NCI-H146 treated with DMSO at 0.1 percent for 48 hours (cell line): Measurements from ENCODE around the gene BCL2L1.

Experiments used
- DNase-seq: peaks from one replicate; lab custom pipeline; 2025; ENCODE audit not compliant: unreplicated experiment; lab: John Stamatoyannopoulos, UW

The BCL2L1 gene

GRCh38 chr20:31615416-31615815 is 107.3 kb downstream of the BCL2L1 start:
- DNase-seq, result no peak
